Measurements from ENCODE around the gene NME1. TPM values are rescaled to one million over a fixed set of nuclear protein-coding genes. Genes with fewer than 3 reads are reported as not detected.

NME1 gene
- total RNA-seq, 1 experiment from 2014 or later, result 345 TPM

DNA sequence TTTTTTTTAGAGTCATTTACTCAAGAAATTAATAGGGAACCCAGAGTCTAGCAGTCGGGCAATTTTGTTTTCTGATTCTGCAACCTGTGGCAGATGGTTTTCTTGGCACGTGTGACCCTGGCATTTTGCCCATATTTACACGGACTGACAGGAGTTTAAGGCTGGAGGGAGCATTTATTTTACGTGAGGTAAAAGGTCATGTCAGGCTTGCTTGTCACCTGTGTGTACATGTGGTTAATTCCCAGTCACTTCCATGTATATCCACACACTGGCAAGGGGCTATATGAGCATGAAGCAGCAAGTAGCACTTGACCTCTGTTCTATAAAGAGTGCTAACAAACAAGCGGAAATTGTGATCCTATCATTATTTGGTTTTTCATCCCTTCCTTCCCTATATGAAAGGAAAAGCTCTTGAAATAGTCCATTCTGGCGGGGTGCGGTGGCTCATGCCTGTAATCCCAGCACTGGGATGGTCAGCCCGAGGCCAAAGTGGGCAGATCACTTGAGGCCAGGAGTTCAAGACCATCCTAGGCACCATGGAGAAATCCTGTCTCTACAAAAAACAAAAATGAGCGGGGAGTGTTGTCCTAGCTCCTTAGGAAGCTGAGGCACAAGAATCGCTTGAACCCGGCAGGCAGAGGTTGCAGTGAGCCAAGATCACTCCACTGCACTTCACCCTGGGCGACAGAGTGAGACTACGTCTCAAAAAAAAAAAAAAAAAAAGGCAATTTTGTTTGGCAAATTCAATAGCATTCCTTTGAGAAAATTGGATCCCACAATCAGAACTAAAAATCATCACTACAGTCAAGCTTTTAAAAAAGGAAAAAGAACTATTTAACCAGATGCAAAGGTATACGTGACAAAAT, 34.8 kb upstream of the NME1 start:
- CTCF ChIA-PET, result interaction anchor here (0.7 to 1.0 kb wide), 3 partner anchors 36 to 913 kb away, joined by 4 to 10 read pairs (median 5); no protein-coding TSS in a partner anchor
- in situ Hi-C loops (cut with HindIII; ENCODE audit: low pct_unique_long_range_greater_than_20kb, low sequenced_read_pairs) (no loop called here), intact Hi-C loops (cut with micrococcal nuclease; ENCODE audit: unreplicated experiment) (loop anchor here (1.0 kb wide), 1 partner anchor 35 kb away; the partner anchor contains the start of gene NME1)
- Histone ChIP-seq H3K27ac (ENCODE audit: low read length) (0 out of 2 replicates have a peak overlapping the region, but pooled peaks have one; percentile 8), H3K27me3 (ENCODE audit: control insufficient read depth, insufficient read depth, low read length) (no peaks in the 10 kb centered on the region), H3K36me3 (ENCODE audit: control insufficient read depth, insufficient read depth, low read length) (peaks cover 7% of the 10 kb centered on the region; the same call in 1 of the 2 replicates), H3K4me3 (ENCODE audit: low read depth in 2 of 2, low read length in 2 of 2) (peak overlapping the region; percentile 66 to 84), H3K9me3 (ENCODE audit: control insufficient read depth, insufficient read depth, low read depth, low read length) (no peaks in the 10 kb centered on the region), H3K4me1 (ENCODE audit: control insufficient read depth, insufficient read depth, low read length) (peaks cover 27% of the 10 kb centered on the region)
- POLR2A ChIA-PET, result interaction anchor here (0.6 to 0.7 kb wide), 2 partner anchors 40 to 53 kb away, joined by 4 to 8 read pairs; no protein-coding TSS in a partner anchor
- no peak for DNase-seq (ENCODE audit: low read depth, low spot score)
- no peak for ATAC-seq
- BruUV-seq (replicated peaks), result TSS peak; percentile 77
- TF ChIP-seq TCF7L2 (IDR thresholded peaks at IDR 0.05; ENCODE audit: low read depth, low read length), result no peak
- no peak for TF ChIP-seq POLR2AphosphoS5 (IDR thresholded peaks at IDR 0.05; ENCODE audit: low read depth, low read length)
- TF ChIP-seq SIN3A (IDR thresholded peaks at IDR 0.05; ENCODE audit: borderline replicate concordance, insufficient read depth, low read depth, low read length), result no peak
- TF ChIP-seq, protein P1, sequence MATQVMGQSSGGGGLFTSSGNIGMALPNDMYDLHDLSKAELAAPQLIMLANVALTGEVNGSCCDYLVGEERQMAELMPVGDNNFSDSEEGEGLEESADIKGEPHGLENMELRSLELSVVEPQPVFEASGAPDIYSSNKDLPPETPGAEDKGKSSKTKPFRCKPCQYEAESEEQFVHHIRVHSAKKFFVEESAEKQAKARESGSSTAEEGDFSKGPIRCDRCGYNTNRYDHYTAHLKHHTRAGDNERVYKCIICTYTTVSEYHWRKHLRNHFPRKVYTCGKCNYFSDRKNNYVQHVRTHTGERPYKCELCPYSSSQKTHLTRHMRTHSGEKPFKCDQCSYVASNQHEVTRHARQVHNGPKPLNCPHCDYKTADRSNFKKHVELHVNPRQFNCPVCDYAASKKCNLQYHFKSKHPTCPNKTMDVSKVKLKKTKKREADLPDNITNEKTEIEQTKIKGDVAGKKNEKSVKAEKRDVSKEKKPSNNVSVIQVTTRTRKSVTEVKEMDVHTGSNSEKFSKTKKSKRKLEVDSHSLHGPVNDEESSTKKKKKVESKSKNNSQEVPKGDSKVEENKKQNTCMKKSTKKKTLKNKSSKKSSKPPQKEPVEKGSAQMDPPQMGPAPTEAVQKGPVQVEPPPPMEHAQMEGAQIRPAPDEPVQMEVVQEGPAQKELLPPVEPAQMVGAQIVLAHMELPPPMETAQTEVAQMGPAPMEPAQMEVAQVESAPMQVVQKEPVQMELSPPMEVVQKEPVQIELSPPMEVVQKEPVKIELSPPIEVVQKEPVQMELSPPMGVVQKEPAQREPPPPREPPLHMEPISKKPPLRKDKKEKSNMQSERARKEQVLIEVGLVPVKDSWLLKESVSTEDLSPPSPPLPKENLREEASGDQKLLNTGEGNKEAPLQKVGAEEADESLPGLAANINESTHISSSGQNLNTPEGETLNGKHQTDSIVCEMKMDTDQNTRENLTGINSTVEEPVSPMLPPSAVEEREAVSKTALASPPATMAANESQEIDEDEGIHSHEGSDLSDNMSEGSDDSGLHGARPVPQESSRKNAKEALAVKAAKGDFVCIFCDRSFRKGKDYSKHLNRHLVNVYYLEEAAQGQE (IDR thresholded peaks at IDR 0.05; ENCODE audit: insufficient read depth in 1 of 2, low read depth in 2 of 2, low read length in 1 of 2), result no peak
- TF ChIP-seq CTCF (IDR thresholded peaks at IDR 0.05), result no peak

- in situ Hi-C loops (cut with HindIII; ENCODE audit: low pct_unique_long_range_greater_than_20kb, low sequenced_read_pairs), result no loop called here
- TF ChIP-seq CTCF (IDR thresholded peaks at IDR 0.05) (no peak), TCF7L2 (IDR thresholded peaks at IDR 0.05; ENCODE audit: low read depth, low read length) (no peak), SIN3A (IDR thresholded peaks at IDR 0.05; ENCODE audit: borderline replicate concordance, insufficient read depth, low read depth, low read length) (peak; percentile 86)
- TF ChIP-seq, protein P1 (IDR thresholded peaks at IDR 0.05; ENCODE audit: insufficient read depth in 1 of 2, low read depth in 2 of 2, low read length in 1 of 2), result peak; percentile 33 to 87; a peak in 3 of 4 replicates
- DNase-seq (ENCODE audit: low read depth, low spot score) (no peak), ATAC-seq (peak; percentile 22; the same call in 1 of the 2 replicates)
- BruUV-seq (replicated peaks), result no TSS peak
- H3K27me3 ChIP-seq (ENCODE audit: control insufficient read depth, insufficient read depth, low read length), result no peaks in the 10 kb centered on the region
- intact Hi-C loops (cut with micrococcal nuclease; ENCODE audit: unreplicated experiment), result loop anchor here (1.0 kb wide), 1 partner anchor 34 kb away; the partner anchor contains the start of gene NME1
- ChIA-PET POLR2A (interaction anchor here (0.7 to 1.6 kb wide), 3 partner anchors 33 to 318 kb away, joined by 5 to 14 read pairs (median 8); partner anchors contain the start of gene NME1), CTCF (interaction anchor here (0.7 to 1.5 kb wide), 3 partner anchors 33 to 115 kb away, joined by 3 to 18 read pairs (median 5); partner anchors contain the start of gene NME1)
- H3K27ac ChIP-seq (ENCODE audit: low read length), result peak overlapping the region; percentile 87
- no peaks in the 10 kb centered on the region for H3K9me3 ChIP-seq (ENCODE audit: control insufficient read depth, insufficient read depth, low read depth, low read length)
- peaks cover 7% of the 10 kb centered on the region; the same call in 1 of the 2 replicates for H3K36me3 ChIP-seq (ENCODE audit: control insufficient read depth, insufficient read depth, low read length)
- H3K4me3 ChIP-seq (ENCODE audit: low read depth in 2 of 2, low read length in 2 of 2), result peak overlapping the region; percentile 66 to 84
- H3K4me1 ChIP-seq (ENCODE audit: control insufficient read depth, insufficient read depth, low read length), result peaks cover 27% of the 10 kb centered on the region
These were observed 33.7 kb upstream of the NME1 start for GRCh38 chr17:51119415-51120356.

Measured in Panc1 (cell line).